Skeletal muscle satellite cell (primary cell): ENCODE data around the gene RNF213.

Experiments
- H3K27me3 ChIP-seq: 2 replicates; pipeline ENCODE4 v1.7.0; 2013; ENCODE audit warnings: low read length; ENCODE audit not compliant: control insufficient read depth, insufficient read depth
- H3K36me3 ChIP-seq: 2 replicates; pipeline ENCODE4 v1.7.0; 2013; ENCODE audit warnings: mild to moderate bottlenecking, control low read depth, low read length; ENCODE audit not compliant: insufficient read depth
- H3K4me1 ChIP-seq: 2 replicates; pipeline ENCODE4 v1.7.0; 2013; ENCODE audit warnings: low read length; ENCODE audit not compliant: control insufficient read depth, insufficient read depth
- H3K4me2 ChIP-seq: 2 replicates; pipeline ENCODE4 v1.7.0; 2013; ENCODE audit warnings: mild to moderate bottlenecking, low read length
- H3K4me3 ChIP-seq: 2 replicates; pipeline ENCODE4 v1.7.0; 2013; ENCODE audit warnings: low read length
- H3K9ac ChIP-seq: 2 replicates; pipeline ENCODE4 v1.7.0; 2013; ENCODE audit warnings: mild to moderate bottlenecking, low read depth, low read length, moderate library complexity
- H3K9me3 ChIP-seq: replicated peaks from 2 replicates; pipeline ENCODE4 v1.7.0; 2013; ENCODE audit warnings: mild to moderate bottlenecking, control low read depth, low read length

The RNF213 gene

GRCh38 chr17:80429356-80430275 lies 169.0 kb downstream of the RNF213 start:
- Histone ChIP-seq H3K9ac (no peak overlapping the region), H3K4me3 (no peak overlapping the region), H3K4me1 (no peaks in the 10 kb centered on the region), H3K4me2 (no peak overlapping the region), H3K36me3 (no peaks in the 10 kb centered on the region), H3K27me3 (peaks cover 3% of the 10 kb centered on the region), H3K9me3 (no peaks in the 10 kb centered on the region)

GRCh38 chr17:80430446-80431245 lies 170.0 kb downstream of the RNF213 start:
- Histone ChIP-seq H3K9ac (no peak overlapping the region), H3K36me3 (no peaks in the 10 kb centered on the region), H3K4me1 (no peaks in the 10 kb centered on the region), H3K4me2 (no peak overlapping the region), H3K9me3 (no peaks in the 10 kb centered on the region), H3K27me3 (peaks cover 3% of the 10 kb centered on the region), H3K4me3 (no peak overlapping the region)

- Histone ChIP-seq H3K27me3 (peaks cover 3% of the 10 kb centered on the region), H3K9me3 (no peaks in the 10 kb centered on the region), H3K4me2 (no peak overlapping the region), H3K9ac (no peak overlapping the region), H3K36me3 (no peaks in the 10 kb centered on the region), H3K4me3 (no peak overlapping the region), H3K4me1 (no peaks in the 10 kb centered on the region)
Observed at GRCh38 chr17:80431246-80432195, 170.9 kb downstream of the RNF213 start.

- Histone ChIP-seq H3K4me1 (no peaks in the 10 kb centered on the region), H3K36me3 (no peaks in the 10 kb centered on the region), H3K27me3 (peaks cover 3% of the 10 kb centered on the region), H3K9me3 (no peaks in the 10 kb centered on the region), H3K4me3 (no peak overlapping the region), H3K4me2 (no peak overlapping the region), H3K9ac (no peak overlapping the region)
Observed at GRCh38 chr17:80432350-80432955, 171.8 kb downstream of the RNF213 start.

- peaks cover 3% of the 10 kb centered on the region for H3K27me3 ChIP-seq
- no peak overlapping the region for H3K4me2 ChIP-seq
- no peaks in the 10 kb centered on the region for H3K9me3 ChIP-seq
- no peaks in the 10 kb centered on the region for H3K4me1 ChIP-seq
- no peaks in the 10 kb centered on the region for H3K36me3 ChIP-seq
- no peak overlapping the region for H3K9ac ChIP-seq
- no peak overlapping the region for H3K4me3 ChIP-seq
Observed at GRCh38 chr17:80432961-80433550, 172.4 kb downstream of the RNF213 start.

- Histone ChIP-seq H3K4me1 (no peaks in the 10 kb centered on the region), H3K4me3 (no peak overlapping the region), H3K9me3 (no peaks in the 10 kb centered on the region), H3K36me3 (no peaks in the 10 kb centered on the region), H3K4me2 (no peak overlapping the region), H3K27me3 (peaks cover 3% of the 10 kb centered on the region), H3K9ac (no peak overlapping the region)
Observed at GRCh38 chr17:80433916-80434666, 173.4 kb downstream of the RNF213 start.

GRCh38 chr17:80437532-80437931 lies 176.9 kb downstream of the RNF213 start:
- Histone ChIP-seq H3K27me3 (peaks cover 3% of the 10 kb centered on the region), H3K4me1 (no peaks in the 10 kb centered on the region), H3K9me3 (no peaks in the 10 kb centered on the region), H3K36me3 (no peaks in the 10 kb centered on the region), H3K4me3 (no peak overlapping the region), H3K4me2 (no peak overlapping the region), H3K9ac (no peak overlapping the region)

- H3K27me3 ChIP-seq, result peaks cover 3% of the 10 kb centered on the region
- H3K36me3 ChIP-seq, result no peaks in the 10 kb centered on the region
- no peaks in the 10 kb centered on the region for H3K9me3 ChIP-seq
- H3K4me2 ChIP-seq, result no peak overlapping the region
- no peak overlapping the region for H3K4me3 ChIP-seq
- H3K9ac ChIP-seq, result no peak overlapping the region
- no peaks in the 10 kb centered on the region for H3K4me1 ChIP-seq
Observed at GRCh38 chr17:80438806-80439205, 178.2 kb downstream of the RNF213 start.

GRCh38 chr17:80439499-80439898 lies 178.8 kb downstream of the RNF213 start:
- H3K9me3 ChIP-seq, result no peaks in the 10 kb centered on the region
- no peaks in the 10 kb centered on the region for H3K27me3 ChIP-seq
- no peak overlapping the region for H3K4me3 ChIP-seq
- H3K9ac ChIP-seq, result no peak overlapping the region
- H3K36me3 ChIP-seq, result no peaks in the 10 kb centered on the region
- H3K4me1 ChIP-seq, result no peaks in the 10 kb centered on the region
- H3K4me2 ChIP-seq, result no peak overlapping the region

- Histone ChIP-seq H3K27me3 (peaks cover 15% of the 10 kb centered on the region), H3K4me1 (no peaks in the 10 kb centered on the region), H3K36me3 (no peaks in the 10 kb centered on the region), H3K4me3 (no peak overlapping the region), H3K9me3 (no peaks in the 10 kb centered on the region), H3K9ac (no peak overlapping the region), H3K4me2 (no peak overlapping the region)
Observed at GRCh38 chr17:80441133-80441578, 180.5 kb downstream of the RNF213 start.
